B cell (primary cell): Measurements from ENCODE around the gene EIF2B4. TPM values are rescaled to one million over a fixed set of nuclear protein-coding genes. Genes with fewer than 3 reads are reported as not detected.

Source experiments
- ATAC-seq: fragments of 200-7000 bp; cut with Tn5 transposase; one replicate; pipeline ENCODE4 v1.10.0; 2021; ENCODE audit warnings: low read depth, mild to moderate bottlenecking, moderate number of reproducible peaks, moderate library complexity
- CTCF ChIA-PET: fragments of 350-600 bp; sonication (Branson Sonifier 250); formaldehyde crosslinking; loops from one replicate; lab custom pipeline; 2021; ENCODE audit warnings: antibody characterized with exemption, inconsistent platforms; lab: Charles Lee
- POLR2A ChIA-PET: fragments of 350-600 bp; sonication (Branson Sonifier 250); formaldehyde crosslinking; loops from one replicate; lab custom pipeline; 2021; ENCODE audit warnings: antibody characterized with exemption; lab: Charles Lee
- DNase-seq: peaks from one replicate; pipeline ENCODE4 v3.0.0; 2013
- H2AFZ ChIP-seq: 2 replicates; pipeline ENCODE4 v1.6.1; 2012; ENCODE audit warnings: mild to moderate bottlenecking, low read depth, low read length; ENCODE audit not compliant: insufficient read depth, poor library complexity, severe bottlenecking
- H3K27ac ChIP-seq, 2 donors: 1 replicate in 1 of 2; 2 replicates in 1 of 2; pipeline ENCODE4 v1.5.1; 2012 to 2013; ENCODE audit warnings: low read length in 2 of 2, mild to moderate bottlenecking in 2 of 2, moderate library complexity in 1 of 2
- H3K27me3 ChIP-seq, 4 experiments: fragments of 200-600 bp in 1 of 4; sonication (generic) in 1 of 4; replicated peaks in 1 of 4; 1 replicate in 2 of 4; 2 replicates in 2 of 4; pipeline versions ENCODE4 v1.6.1 to v1.7.0; 2013 to 2016; ENCODE audit warnings: low read length in 3 of 4, mild to moderate bottlenecking in 2 of 4, mixed read lengths in 1 of 4, moderate library complexity in 1 of 4; ENCODE audit not compliant: insufficient read depth in 4 of 4, control insufficient read depth in 3 of 4; ENCODE audit errors: control extremely low read depth in 1 of 4
- H3K36me3 ChIP-seq, 2 experiments: replicated peaks in 1 of 2; 1 replicate in 1 of 2; 2 replicates in 1 of 2; pipeline versions ENCODE4 v1.6.1 to v1.7.1; 2013; ENCODE audit warnings: low read length in 1 of 2; ENCODE audit not compliant: insufficient read depth in 2 of 2, control insufficient read depth in 1 of 2; ENCODE audit errors: control extremely low read depth in 1 of 2, extremely low read depth in 1 of 2
- H3K4me1 ChIP-seq, 2 donors: fragments of 200-600 bp in 1 of 2; sonication (generic) in 1 of 2; 1 replicate in 1 of 2; 2 replicates in 1 of 2; pipeline versions ENCODE4 v1.5.1 to v1.6.1; 2013 to 2017; ENCODE audit warnings: low read length in 2 of 2; ENCODE audit not compliant: control insufficient read depth in 2 of 2, insufficient read depth in 2 of 2
- H3K4me2 ChIP-seq: replicated peaks from 2 replicates; pipeline ENCODE3; 2012; ENCODE audit warnings: mild to moderate bottlenecking, low read depth, low read length; ENCODE audit not compliant: poor library complexity, severe bottlenecking
- H3K4me3 ChIP-seq, 5 experiments: fragments of 200-600 bp in 1 of 5; sonication (generic) in 1 of 5; 1 replicate in 3 of 5; 2 replicates in 2 of 5; pipeline versions ENCODE4 v1.5.1 to v1.7.0; 2011 to 2016; ENCODE audit warnings: low read length in 4 of 5, mild to moderate bottlenecking in 4 of 5, low read depth in 2 of 5, control low read depth in 1 of 5, moderate library complexity in 1 of 5; ENCODE audit not compliant: insufficient read depth in 1 of 5; ENCODE audit errors: control extremely low read depth in 1 of 5, extremely low read depth in 1 of 5
- H3K79me2 ChIP-seq: fragments of 200-600 bp; sonication (generic); one replicate; pipeline ENCODE4 v1.6.0; 2016; ENCODE audit warnings: low read length; ENCODE audit not compliant: control insufficient read depth, insufficient read depth
- H3K9ac ChIP-seq: fragments of 200-600 bp; sonication (generic); 2 replicates; pipeline ENCODE4 v1.6.1; 2017; ENCODE audit warnings: mild to moderate bottlenecking, low read length, moderate library complexity
- H3K9me3 ChIP-seq, 3 donors: one replicate each; pipeline versions ENCODE4 v1.6.1 to v1.7.1; 2013; ENCODE audit warnings: low read length in 2 of 3; ENCODE audit not compliant: control insufficient read depth in 2 of 3, insufficient read depth in 1 of 3; ENCODE audit errors: control extremely low read depth in 1 of 3
- H4K20me1 ChIP-seq: 2 replicates; pipeline ENCODE4 v1.6.0; 2012; ENCODE audit warnings: mild to moderate bottlenecking, low read length; ENCODE audit not compliant: insufficient read depth, control insufficient read depth, poor library complexity, severe bottlenecking
- H3K27ac Mint-ChIP-seq: one replicate; pipeline ENCODE4 v1.8.0; 2021; ENCODE audit warnings: mixed read lengths
- H3K27me3 Mint-ChIP-seq: one replicate; pipeline ENCODE4 v1.8.0; 2021; ENCODE audit warnings: mixed read lengths
- H3K4me1 Mint-ChIP-seq: one replicate; pipeline ENCODE4 v1.8.0; 2021; ENCODE audit warnings: mixed read lengths
- H3K4me3 Mint-ChIP-seq: one replicate; pipeline ENCODE4 v1.8.0; 2021; ENCODE audit warnings: mixed read lengths
- H3K9me3 Mint-ChIP-seq: one replicate; pipeline ENCODE4 v1.8.0; 2022; ENCODE audit warnings: mixed read lengths; ENCODE audit not compliant: insufficient read depth
- EZH2 ChIP-seq: IDR thresholded peaks from 2 replicates; pipeline ENCODE4 v1.6.1; 2012; ENCODE audit warnings: borderline replicate concordance, low read depth, mild to moderate bottlenecking, moderate library complexity, low read length; ENCODE audit not compliant: insufficient read depth, poor library complexity, severe bottlenecking
- WGBS: methylation state at CpG from one replicate; pipeline ENCODE4 v1.1.5; 2013; ENCODE audit warnings: missing lambda C conversion rate; ENCODE audit not compliant: insufficient coverage; 5-methylcytosine and 5-hydroxymethylcytosine counted together
- intact Hi-C: fragments of 100-400 bp; cut with micrococcal nuclease; formaldehyde crosslinking; loops from one replicate; pipeline ENCODE4 v1.10.0; 2022
- polyA plus RNA-seq: library from polyadenylated mRNA; depleted of rRNA; stranded (reverse); fragments of >200 nt; gene quantifications from 2 replicates; pipeline ENCODE4 v1.2.3, GENCODE V29; 2012
- total RNA-seq, 2 donors: library from RNA; stranded (reverse); fragments of 120-200 nt in 1 of 2; gene quantifications; 1 replicate in 1 of 2; 2 replicates in 1 of 2; pipeline versions ENCODE4 v1.2.3 to v1.2.4, GENCODE V29; 2013 to 2022
- TF ChIP-seq, protein P1 (sequence below): fragments of 200-600 bp; IDR thresholded peaks from one replicate; pipeline ENCODE4 v1.8.0; 2022; ENCODE audit warnings: antibody characterized with exemption, mild to moderate bottlenecking

The EIF2B4 gene
- total and polyA plus RNA-seq, 2 donors (not counting 1 experiment from before 2014, with no cell fraction given) = 33.8 to 56.7 TPM

DNA sequence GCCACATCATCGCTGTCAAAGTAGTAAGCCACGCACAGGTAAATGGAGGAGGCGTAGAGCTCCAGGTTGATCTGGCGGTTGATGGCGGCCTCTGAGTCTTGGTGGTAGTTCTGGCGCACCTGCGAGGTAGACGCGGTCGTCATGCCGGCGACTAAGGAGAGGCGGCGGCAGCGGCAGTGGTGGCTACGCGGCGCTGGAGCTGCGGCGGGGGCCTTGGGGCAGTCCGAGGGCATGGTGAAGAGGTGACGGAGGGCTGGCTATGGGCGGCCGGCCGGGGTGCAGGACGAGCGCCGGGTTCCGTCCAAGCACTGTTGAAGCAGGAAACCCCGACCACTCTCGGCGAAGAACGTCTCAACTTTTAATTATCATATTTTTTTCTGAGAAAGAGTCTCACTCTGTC is 23.1 kb upstream of the EIF2B4 start:
- WGBS = 98% methylated on average over 26 of the region's 33 CpGs
- intact Hi-C loops = no loop called here

DNA sequence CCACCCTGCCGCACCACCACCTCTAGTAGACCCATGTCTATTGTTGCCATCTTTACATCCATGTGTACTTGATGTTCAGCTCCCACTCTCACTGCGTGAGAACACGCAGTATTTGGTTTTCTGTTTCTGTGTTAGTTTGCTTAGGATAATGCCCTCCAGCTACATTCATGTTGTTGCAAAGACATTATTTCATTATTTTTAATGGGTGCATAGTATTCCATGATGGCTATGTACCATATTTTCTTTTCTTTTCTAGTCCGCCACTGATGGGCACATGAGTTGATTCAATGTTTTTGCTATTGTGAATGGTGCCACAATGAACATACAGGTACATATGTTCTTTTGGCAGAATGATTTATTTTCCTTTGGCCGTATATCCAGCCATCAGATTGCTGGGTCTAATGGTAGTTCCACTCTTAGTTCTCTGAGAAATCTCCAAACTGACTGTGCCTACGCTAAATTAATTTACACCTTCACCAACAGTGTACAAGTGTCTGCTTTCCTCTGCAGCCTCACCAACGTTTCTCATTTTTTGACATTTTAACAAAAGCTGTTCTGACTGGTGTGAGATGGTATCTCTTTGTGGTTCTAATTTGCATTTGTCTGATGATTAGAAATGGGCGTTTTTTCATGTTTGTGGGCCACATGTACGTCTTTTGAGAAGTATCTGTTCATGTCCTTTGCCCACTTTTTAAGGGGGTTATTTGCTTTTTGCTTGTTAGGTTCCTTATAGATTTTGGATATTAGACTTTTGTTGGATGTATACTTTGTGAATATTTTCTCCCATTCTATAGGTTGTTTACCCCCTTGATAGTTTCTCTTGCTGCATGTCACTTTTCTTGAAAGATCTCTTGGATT is 20.9 kb upstream of the EIF2B4 start:
- Histone ChIP-seq H3K36me3 (peaks cover 0 to 18% of the 10 kb centered on the region in 2 experiments), H3K27ac (no peak overlapping the region), H3K4me1 (no peaks in the 10 kb centered on the region), H4K20me1 (peaks cover 28% of the 10 kb centered on the region), H3K79me2 (peaks cover 73% of the 10 kb centered on the region), H3K9me3 (no peaks in the 10 kb centered on the region), H3K27me3 (no peaks in the 10 kb centered on the region), H2AFZ (no peak overlapping the region), H3K9ac (no peak overlapping the region), H3K4me2 (no peak overlapping the region), H3K4me3 (no peak overlapping the region)
- ChIA-PET CTCF (no interaction called here), POLR2A (interaction anchor here (0.6 kb wide), 1 partner anchor 93 kb away, joined by 3 read pairs; no protein-coding TSS in a partner anchor)
- Mint-ChIP-seq H3K4me3 (no peak overlapping the region), H3K27me3 (no peaks in the 10 kb centered on the region), H3K9me3 (no peaks in the 10 kb centered on the region), H3K27ac (no peak overlapping the region), H3K4me1 (peaks cover 3% of the 10 kb centered on the region)
- TF ChIP-seq, protein P1, sequence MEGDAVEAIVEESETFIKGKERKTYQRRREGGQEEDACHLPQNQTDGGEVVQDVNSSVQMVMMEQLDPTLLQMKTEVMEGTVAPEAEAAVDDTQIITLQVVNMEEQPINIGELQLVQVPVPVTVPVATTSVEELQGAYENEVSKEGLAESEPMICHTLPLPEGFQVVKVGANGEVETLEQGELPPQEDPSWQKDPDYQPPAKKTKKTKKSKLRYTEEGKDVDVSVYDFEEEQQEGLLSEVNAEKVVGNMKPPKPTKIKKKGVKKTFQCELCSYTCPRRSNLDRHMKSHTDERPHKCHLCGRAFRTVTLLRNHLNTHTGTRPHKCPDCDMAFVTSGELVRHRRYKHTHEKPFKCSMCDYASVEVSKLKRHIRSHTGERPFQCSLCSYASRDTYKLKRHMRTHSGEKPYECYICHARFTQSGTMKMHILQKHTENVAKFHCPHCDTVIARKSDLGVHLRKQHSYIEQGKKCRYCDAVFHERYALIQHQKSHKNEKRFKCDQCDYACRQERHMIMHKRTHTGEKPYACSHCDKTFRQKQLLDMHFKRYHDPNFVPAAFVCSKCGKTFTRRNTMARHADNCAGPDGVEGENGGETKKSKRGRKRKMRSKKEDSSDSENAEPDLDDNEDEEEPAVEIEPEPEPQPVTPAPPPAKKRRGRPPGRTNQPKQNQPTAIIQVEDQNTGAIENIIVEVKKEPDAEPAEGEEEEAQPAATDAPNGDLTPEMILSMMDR = no peak
- TF ChIP-seq EZH2 = no peak
- intact Hi-C loops = no loop called here
- DNase-seq = no peak
- no peak for ATAC-seq
- WGBS = 93% methylated on average over 3 of the region's 9 CpGs

More for the DNA sequence above, 23.1 kb upstream of the EIF2B4 start:
- H3K9ac ChIP-seq = no peak overlapping the region
- no peak overlapping the region for H3K27ac ChIP-seq
- no peak overlapping the region for H3K4me3 Mint-ChIP-seq
- peaks cover 90% of the 10 kb centered on the region for H3K79me2 ChIP-seq
- H3K4me1 Mint-ChIP-seq = peaks cover 7% of the 10 kb centered on the region
- H3K4me3 ChIP-seq = no peak overlapping the region
- H3K27me3 ChIP-seq = no peaks in the 10 kb centered on the region
- H3K27me3 Mint-ChIP-seq = no peaks in the 10 kb centered on the region
- peaks cover 0 to 9% of the 10 kb centered on the region in 2 experiments for H3K36me3 ChIP-seq
- no peak overlapping the region for H2AFZ ChIP-seq
- no peak for DNase-seq
- H3K9me3 ChIP-seq = no peaks in the 10 kb centered on the region
- H3K4me2 ChIP-seq = no peak overlapping the region
- H3K9me3 Mint-ChIP-seq = no peaks in the 10 kb centered on the region
- ChIA-PET POLR2A (no interaction called here), CTCF (no interaction called here)
- TF ChIP-seq EZH2 = no peak
- TF ChIP-seq, protein P1 = no peak
- peaks cover 39% of the 10 kb centered on the region for H4K20me1 ChIP-seq
- no peaks in the 10 kb centered on the region for H3K4me1 ChIP-seq
- no peak for ATAC-seq
- H3K27ac Mint-ChIP-seq = no peak overlapping the region
